NOMO-1 (cell line): ENCODE measurements around the gene SYNPO2.
A peak's percentile ranks its signal among the peaks of the same experiment; 100 is the strongest.
"Not testable (repeated sequence)": the region's sequence is repeated elsewhere in the genome, so short reads cannot be mapped to it uniquely, and the experiment has no call there.

Experiments used
- DNase-seq, 2 experiments: peaks; one replicate each; lab custom pipeline; 2025; ENCODE audit not compliant: unreplicated experiment in 2 of 2; lab: John Stamatoyannopoulos, UW

The SYNPO2 gene

GRCh38 chr4:118877797-118878196, 10.9 kb upstream of the SYNPO2 start:
- DNase-seq: no peak

- DNase-seq: not testable (repeated sequence)
Observed at GRCh38 chr4:118878507-118878906, 10.1 kb upstream of the SYNPO2 start.

GRCh38 chr4:118879409-118879808, 9.2 kb upstream of the SYNPO2 start:
- no peak for DNase-seq

GRCh38 chr4:118881512-118882146, 7.0 kb upstream of the SYNPO2 start:
- DNase-seq: no peak

- DNase-seq: no peak
Observed at GRCh38 chr4:118883861-118884260, 4.8 kb upstream of the SYNPO2 start.

GRCh38 chr4:118884716-118885115, 3.9 kb upstream of the SYNPO2 start:
- no peak for DNase-seq

GRCh38 chr4:118889312-118889691, 648 bp downstream of the SYNPO2 start:
- DNase-seq: no peak

- no peak for DNase-seq
Observed at GRCh38 chr4:118894034-118894433, 5.4 kb downstream of the SYNPO2 start.

- no peak for DNase-seq
Observed at GRCh38 chr4:118898221-118898620, 9.6 kb downstream of the SYNPO2 start.

GRCh38 chr4:118898684-118899138, 10.1 kb downstream of the SYNPO2 start:
- no peak for DNase-seq

GRCh38 chr4:118904418-118904817, 15.8 kb downstream of the SYNPO2 start:
- DNase-seq: no peak

GRCh38 chr4:118904935-118905334, 16.3 kb downstream of the SYNPO2 start:
- peak in 1 of 2 experiments; percentile 78 for DNase-seq

GRCh38 chr4:118905566-118905965, 16.9 kb downstream of the SYNPO2 start:
- DNase-seq: peak in 1 of 2 experiments; percentile 37

GRCh38 chr4:118909173-118909956, 20.7 kb downstream of the SYNPO2 start:
- no peak for DNase-seq

GRCh38 chr4:118910221-118910620, 21.6 kb downstream of the SYNPO2 start:
- no peak for DNase-seq

GRCh38 chr4:118911238-118911703, 22.6 kb downstream of the SYNPO2 start:
- DNase-seq: no peak

- no peak for DNase-seq
Observed at GRCh38 chr4:118915468-118915867, 26.8 kb downstream of the SYNPO2 start.

GRCh38 chr4:118916691-118917289, 28.1 kb downstream of the SYNPO2 start:
- DNase-seq: no peak

- no peak for DNase-seq
Observed at GRCh38 chr4:118917582-118917981, 28.9 kb downstream of the SYNPO2 start.

- no peak for DNase-seq
Observed at GRCh38 chr4:118918388-118918787, 29.7 kb downstream of the SYNPO2 start.

GRCh38 chr4:118920247-118920646, 31.6 kb downstream of the SYNPO2 start:
- no peak for DNase-seq

- no peak for DNase-seq
Observed at GRCh38 chr4:118921786-118922185, 33.1 kb downstream of the SYNPO2 start.
